HFF-Myc (cell line): ENCODE results near the gene RPL27.

ENCODE experiments used
- DNase-seq: peaks from one replicate; pipeline ENCODE4 v3.0.0-alpha.2; 2011; ENCODE audit warnings: low read depth; ENCODE audit errors: extremely low read depth
- H3K4me3 ChIP-seq: replicated peaks from 2 replicates; pipeline ENCODE4 v1.5.1; 2011; ENCODE audit warnings: low read depth, mild to moderate bottlenecking, control low read depth, low read length
- CTCF ChIP-seq: IDR thresholded peaks from 2 replicates; pipeline ENCODE4 v1.5.1; 2012; ENCODE audit warnings: mild to moderate bottlenecking, low read depth, low read length, control low read depth; ENCODE audit errors: missing control alignments

RPL27 gene

GRCh38 chr17:43018932-43019331, 20.7 kb downstream of the RPL27 start:
- no peak for TF ChIP-seq CTCF
- DNase-seq = no peak
- no peak overlapping the region for H3K4me3 ChIP-seq

GRCh38 chr17:43019418-43019817, 21.2 kb downstream of the RPL27 start:
- no peak for TF ChIP-seq CTCF
- no peak for DNase-seq
- no peak overlapping the region for H3K4me3 ChIP-seq

- H3K4me3 ChIP-seq = no peak overlapping the region
- no peak for DNase-seq
These were observed 21.9 kb downstream of the RPL27 start for GRCh38 chr17:43020030-43020621.

GRCh38 chr17:43020789-43021740, 22.8 kb downstream of the RPL27 start:
- no peak for TF ChIP-seq CTCF
- peak overlapping the region; percentile 97 for H3K4me3 ChIP-seq
- DNase-seq = no peak

More at GRCh38 chr17:43020030-43020621, 21.9 kb downstream of the RPL27 start:
- no peak for TF ChIP-seq CTCF

GRCh38 chr17:43021741-43022512, 23.7 kb downstream of the RPL27 start, which contains the start of gene VAT1:
Gene VAT1 (minus strand): TSS chr17:43022385. CDS start chr17:43022322, 63 bp downstream.
- TF ChIP-seq CTCF = no peak
- DNase-seq = no peak
- H3K4me3 ChIP-seq = peak within 1 kb of the TSS; percentile 97

GRCh38 chr17:43024407-43025289, 26.4 kb downstream of the RPL27 start, which contains the start of gene RND2:
Gene RND2 (plus strand): TSS chr17:43025231. CDS start chr17:43025348, 117 bp downstream.
- TF ChIP-seq CTCF = peak; percentile 89
- peak within 1 kb of the TSS; percentile 62 for H3K4me3 ChIP-seq
- peak; percentile 95 for DNase-seq
